Measurements from ENCODE around the gene ADAT1. TPM values are rescaled to one million over a fixed set of nuclear protein-coding genes. Genes with fewer than 3 reads are reported as not detected.

Gene ADAT1
- total and polyA plus RNA-seq, 10 of the 15 experiments (the other 5 are each of a cell fraction or from before 2014, with no cell fraction given) = 26.2 to 77.4 (median 55.8) TPM

DNA sequence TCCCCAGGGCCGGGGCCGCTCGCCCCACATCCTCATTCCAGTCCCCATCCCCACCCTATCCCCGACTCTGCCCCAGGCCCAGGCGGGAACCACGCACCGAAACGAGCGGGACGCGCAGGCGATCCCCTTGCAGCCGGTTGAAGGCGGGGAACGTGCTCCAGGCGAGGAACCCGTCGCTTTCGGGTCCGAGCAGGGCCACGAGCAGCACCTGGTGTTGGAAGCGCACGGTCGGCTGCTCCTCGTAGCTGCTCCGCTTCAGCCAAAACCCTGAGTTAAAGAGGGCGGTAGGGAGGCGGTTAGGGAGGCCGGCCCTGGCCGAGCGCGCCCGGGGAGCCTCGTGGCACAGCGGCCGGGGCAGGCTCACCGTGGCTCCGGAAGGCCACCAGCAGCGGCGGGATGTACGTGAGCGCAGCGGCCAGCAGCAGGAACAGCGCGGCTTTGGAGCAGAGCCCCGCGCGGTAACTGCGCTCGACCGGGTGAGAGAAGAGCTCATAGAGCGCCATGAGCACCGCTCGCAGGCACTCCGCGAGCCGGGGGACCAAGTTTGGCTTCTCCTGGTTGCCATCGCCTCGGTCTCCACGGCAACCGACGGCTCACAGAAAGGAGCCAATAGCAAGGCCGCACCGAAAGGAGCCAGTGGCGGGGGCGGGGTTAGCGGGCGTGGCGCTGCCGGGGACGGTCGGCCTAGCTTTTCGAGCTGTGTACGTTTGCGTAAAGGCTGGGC lies 67.2 kb downstream of the ADAT1 start, which contains the start of gene TMEM231 (continued):
- TF ChIP-seq FOXM1 (IDR thresholded peaks at IDR 0.05; ENCODE audit: low read depth, low read length) (no peak), SMARCA5 (IDR thresholded peaks at IDR 0.05) (no peak)

GRCh38 chr16:75555213-75555706 lies 67.8 kb downstream of the ADAT1 start:
- no peaks in the 10 kb centered on the region for H3K27me3 ChIP-seq (replicated peaks in 1 of 2; ENCODE audit: control insufficient read depth in 2 of 2, insufficient read depth in 2 of 2, low read length in 1 of 2)
- no peaks in the 10 kb centered on the region for H4K20me1 ChIP-seq (ENCODE audit: control insufficient read depth, insufficient read depth)
- DNase-seq (ENCODE audit: low read depth, low spot score) = no peak
- no peaks in the 10 kb centered on the region for H3K36me3 ChIP-seq (ENCODE audit: control insufficient read depth in 2 of 2, insufficient read depth in 2 of 2, low read length in 1 of 2)
- peaks cover 7% of the 10 kb centered on the region for H3K4me1 ChIP-seq (ENCODE audit: control insufficient read depth, insufficient read depth, low read length)
- ATAC-seq = peak; percentile 66
- RAD21 ChIA-PET (ENCODE audit: unreplicated experiment) = interaction anchor here (0.5 to 2.3 kb wide), 11 partner anchors 10 to 124 kb away, joined by 3 to 13 read pairs (median 4); partner anchors contain the start of genes ADAT1 and GABARAPL2
- peak overlapping the region; percentile 73 for H3K9ac ChIP-seq (ENCODE audit: control insufficient read depth, insufficient read depth, low read length)
- WGBS (ENCODE audit: insufficient coverage, insufficient replicate concordance, low lambda C conversion rate, missing lambda C conversion rate) = under 1% methylated on average over 26 of the region's 26 CpGs
- H3K4me2 ChIP-seq (ENCODE audit: control insufficient read depth, insufficient read depth) = peak overlapping the region; percentile 93
- H3K4me3 ChIP-seq = peak overlapping the region; percentile 81
- intact Hi-C loops (cut with micrococcal nuclease; ENCODE audit: unreplicated experiment) = loop anchor here (5.0 kb wide), 2 partner anchors 38 to 207 kb away; no protein-coding TSS in a partner anchor
- BruUV-seq (replicated peaks) = TSS peak; percentile 65
- H3K79me2 ChIP-seq (ENCODE audit: control insufficient read depth, insufficient read depth, low read length) = no peaks in the 10 kb centered on the region
- POLR2A ChIA-PET = interaction anchor here (0.5 to 8.1 kb wide), 6 partner anchors 10 to 1633 kb away, joined by 3 to 72 read pairs (median 4); partner anchors contain the start of genes GABARAPL2, KARS1 and TERF2IP
- CTCF ChIA-PET = interaction anchor here (1.2 to 4.7 kb wide), 5 partner anchors 10 to 67 kb away, joined by 3 to 31 read pairs (median 10); partner anchors contain the start of genes ADAT1 and GABARAPL2
- peak overlapping the region; percentile 72 for H2AFZ ChIP-seq (ENCODE audit: control insufficient read depth, low read depth, low read length)
- no peaks in the 10 kb centered on the region for H3K9me3 ChIP-seq (replicated peaks; ENCODE audit: control insufficient read depth, insufficient read depth, low read length)
- peak overlapping the region; percentile 65 for H3K27ac ChIP-seq (ENCODE audit: control insufficient read depth, insufficient read depth)
- in situ Hi-C loops (cut with MboI) = no loop called here
- no peak for FAIRE-seq
- SMC1A ChIA-PET (ENCODE audit: uncharacterized antibody, unreplicated experiment) = interaction anchor here (1.0 to 2.1 kb wide), 5 partner anchors 10 to 71 kb away, joined by 3 to 13 read pairs (median 10); no protein-coding TSS in a partner anchor
- no peak for TF ChIP-seq IRF4 (IDR thresholded peaks at IDR 0.05; ENCODE audit: low read depth, low read length)
- TF ChIP-seq TAF1 (IDR thresholded peaks at IDR 0.05; ENCODE audit: borderline replicate concordance, low read depth, low read length) = no peak
- TF ChIP-seq, protein P1, sequence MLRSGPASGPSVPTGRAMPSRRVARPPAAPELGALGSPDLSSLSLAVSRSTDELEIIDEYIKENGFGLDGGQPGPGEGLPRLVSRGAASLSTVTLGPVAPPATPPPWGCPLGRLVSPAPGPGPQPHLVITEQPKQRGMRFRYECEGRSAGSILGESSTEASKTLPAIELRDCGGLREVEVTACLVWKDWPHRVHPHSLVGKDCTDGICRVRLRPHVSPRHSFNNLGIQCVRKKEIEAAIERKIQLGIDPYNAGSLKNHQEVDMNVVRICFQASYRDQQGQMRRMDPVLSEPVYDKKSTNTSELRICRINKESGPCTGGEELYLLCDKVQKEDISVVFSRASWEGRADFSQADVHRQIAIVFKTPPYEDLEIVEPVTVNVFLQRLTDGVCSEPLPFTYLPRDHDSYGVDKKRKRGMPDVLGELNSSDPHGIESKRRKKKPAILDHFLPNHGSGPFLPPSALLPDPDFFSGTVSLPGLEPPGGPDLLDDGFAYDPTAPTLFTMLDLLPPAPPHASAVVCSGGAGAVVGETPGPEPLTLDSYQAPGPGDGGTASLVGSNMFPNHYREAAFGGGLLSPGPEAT (IDR thresholded peaks at IDR 0.05; ENCODE audit: low read depth) = peak; percentile 25; the same call in 1 of the 2 replicates
- no peak for TF ChIP-seq BMI1 (IDR thresholded peaks at IDR 0.05; ENCODE audit: borderline replicate concordance)
- TF ChIP-seq MTA2 (IDR thresholded peaks at IDR 0.05; ENCODE audit: low read depth) = no peak
- TF ChIP-seq, protein P2, sequence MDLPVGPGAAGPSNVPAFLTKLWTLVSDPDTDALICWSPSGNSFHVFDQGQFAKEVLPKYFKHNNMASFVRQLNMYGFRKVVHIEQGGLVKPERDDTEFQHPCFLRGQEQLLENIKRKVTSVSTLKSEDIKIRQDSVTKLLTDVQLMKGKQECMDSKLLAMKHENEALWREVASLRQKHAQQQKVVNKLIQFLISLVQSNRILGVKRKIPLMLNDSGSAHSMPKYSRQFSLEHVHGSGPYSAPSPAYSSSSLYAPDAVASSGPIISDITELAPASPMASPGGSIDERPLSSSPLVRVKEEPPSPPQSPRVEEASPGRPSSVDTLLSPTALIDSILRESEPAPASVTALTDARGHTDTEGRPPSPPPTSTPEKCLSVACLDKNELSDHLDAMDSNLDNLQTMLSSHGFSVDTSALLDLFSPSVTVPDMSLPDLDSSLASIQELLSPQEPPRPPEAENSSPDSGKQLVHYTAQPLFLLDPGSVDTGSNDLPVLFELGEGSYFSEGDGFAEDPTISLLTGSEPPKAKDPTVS (IDR thresholded peaks at IDR 0.05; ENCODE audit: low read depth, low read length) = no peak
- peak; percentile 96 for TF ChIP-seq PAX5 (IDR thresholded peaks at IDR 0.05; ENCODE audit: borderline replicate concordance, low read depth, low read length)
- no peak for TF ChIP-seq FOXM1 (IDR thresholded peaks at IDR 0.05; ENCODE audit: low read depth, low read length)
- TF ChIP-seq RAD51 (IDR thresholded peaks at IDR 0.05) = no peak
- TF ChIP-seq ZBED1 (IDR thresholded peaks at IDR 0.05; ENCODE audit: borderline replicate concordance) = no peak
- TF ChIP-seq LARP7 (IDR thresholded peaks at IDR 0.05) = no peak
- peak; percentile 42 for TF ChIP-seq RUNX3 (IDR thresholded peaks at IDR 0.05; ENCODE audit: low read length)
- TF ChIP-seq CHD4 (IDR thresholded peaks at IDR 0.05) = no peak
- TF ChIP-seq, protein P3, sequence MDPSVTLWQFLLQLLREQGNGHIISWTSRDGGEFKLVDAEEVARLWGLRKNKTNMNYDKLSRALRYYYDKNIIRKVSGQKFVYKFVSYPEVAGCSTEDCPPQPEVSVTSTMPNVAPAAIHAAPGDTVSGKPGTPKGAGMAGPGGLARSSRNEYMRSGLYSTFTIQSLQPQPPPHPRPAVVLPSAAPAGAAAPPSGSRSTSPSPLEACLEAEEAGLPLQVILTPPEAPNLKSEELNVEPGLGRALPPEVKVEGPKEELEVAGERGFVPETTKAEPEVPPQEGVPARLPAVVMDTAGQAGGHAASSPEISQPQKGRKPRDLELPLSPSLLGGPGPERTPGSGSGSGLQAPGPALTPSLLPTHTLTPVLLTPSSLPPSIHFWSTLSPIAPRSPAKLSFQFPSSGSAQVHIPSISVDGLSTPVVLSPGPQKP (IDR thresholded peaks at IDR 0.05; ENCODE audit: low read depth, low read length) = no peak
- TF ChIP-seq MYC (IDR thresholded peaks at IDR 0.05; ENCODE audit: insufficient read depth, insufficient read length, insufficient replicate concordance, low read length, severe bottlenecking) = peak; percentile 26
- TF ChIP-seq MAX (IDR thresholded peaks at IDR 0.05; ENCODE audit: low read depth, low read length) = no peak
- no peak for TF ChIP-seq NBN (IDR thresholded peaks at IDR 0.05)
- no peak for TF ChIP-seq PML (IDR thresholded peaks at IDR 0.05; ENCODE audit: low read length)

Data from GM12878 (cell line).